Measurements from ENCODE around the gene KRTAP9-8. TPM values are rescaled to one million over a fixed set of nuclear protein-coding genes. Genes with fewer than 3 reads are reported as not detected.
"Not testable (repeated sequence)": the region's sequence is repeated elsewhere in the genome, so short reads cannot be mapped to it uniquely, and the experiment has no call there.

The KRTAP9-8 gene
- total RNA-seq, 1 donor from 2014 or later, result not detected

GRCh38 chr17:41251261-41251660, 13.5 kb downstream of the KRTAP9-8 start:
- intact Hi-C loops (cut with DNase I), result no loop called here
- DNase-seq (ENCODE audit: low spot score), result no peak

GRCh38 chr17:41254861-41255260, 17.1 kb downstream of the KRTAP9-8 start:
- intact Hi-C loops (cut with DNase I), result no loop called here
- DNase-seq (ENCODE audit: low spot score), result no peak

DNA sequence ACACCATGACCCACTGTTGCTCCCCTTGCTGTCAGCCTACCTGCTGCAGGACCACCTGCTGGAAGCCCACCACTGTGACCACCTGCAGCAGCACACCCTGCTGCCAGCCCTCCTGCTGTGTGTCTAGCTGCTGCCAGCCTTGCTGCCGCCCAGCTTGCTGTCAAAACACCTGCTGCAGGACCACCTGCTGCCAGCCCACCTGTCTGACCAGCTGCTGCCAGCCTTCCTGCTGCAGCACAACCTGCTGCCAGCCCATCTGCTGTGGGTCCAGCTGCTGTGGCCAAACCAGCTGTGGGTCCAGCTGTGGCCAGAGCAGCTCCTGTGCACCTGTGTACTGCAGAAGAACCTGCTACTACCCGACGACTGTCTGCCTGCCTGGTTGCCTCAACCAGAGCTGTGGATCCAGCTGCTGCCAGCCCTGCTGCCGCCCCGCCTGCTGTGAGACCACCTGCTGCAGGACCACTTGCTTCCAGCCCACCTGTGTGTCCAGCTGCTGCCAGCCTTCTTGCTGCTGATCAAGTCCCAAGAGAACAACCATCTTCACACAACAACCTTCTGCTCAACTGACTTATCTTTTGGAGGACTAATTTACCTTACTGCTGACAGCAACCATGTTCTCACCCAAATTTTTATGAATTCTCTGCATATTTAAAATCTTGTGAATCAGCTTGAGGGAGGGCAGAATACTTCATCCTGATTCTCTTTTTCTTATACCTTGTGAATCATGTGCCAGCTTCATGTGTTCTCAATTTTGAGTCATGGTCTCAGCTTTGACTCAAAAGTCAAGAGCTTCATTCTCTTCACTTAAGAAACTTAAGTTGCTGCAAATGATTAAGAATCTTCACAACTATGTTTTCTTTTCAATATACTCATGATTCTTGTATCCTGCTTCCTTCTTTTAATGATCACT, 17.8 kb downstream of the KRTAP9-8 start, which contains the start of gene KRTAP9-9:
KRTAP9-9 (plus strand) TSS at position 4 of the 910 bp plus-strand sequence.
- intact Hi-C loops (cut with DNase I), result not testable (repeated sequence)

GRCh38 chr17:41256291-41256685, 18.5 kb downstream of the KRTAP9-8 start:
- intact Hi-C loops (cut with DNase I), result no loop called here
- DNase-seq (ENCODE audit: low spot score), result no peak

More for the DNA sequence above, 17.8 kb downstream of the KRTAP9-8 start, which contains the start of gene KRTAP9-9:
- DNase-seq (ENCODE audit: low spot score), result not testable (repeated sequence)

DNA sequence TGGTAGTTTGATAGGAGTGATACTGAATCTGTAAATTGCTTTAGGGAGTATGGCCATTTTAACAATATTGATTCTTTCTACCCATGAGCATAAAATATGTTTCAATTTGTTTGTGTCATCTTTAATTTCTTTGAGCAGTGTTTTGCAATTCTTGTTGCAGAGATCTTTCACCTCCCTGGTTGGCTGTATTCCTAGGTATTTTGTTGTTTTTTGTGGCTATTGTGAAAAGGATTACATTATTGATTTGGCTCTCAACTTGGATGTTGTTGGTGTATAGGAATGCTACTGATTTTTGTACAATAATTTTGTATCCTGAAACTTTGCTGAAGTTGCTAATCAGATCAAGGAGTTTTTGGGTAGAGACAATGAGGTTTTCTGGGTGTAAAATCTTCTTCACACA, 20.6 kb downstream of the KRTAP9-8 start:
- no peak for DNase-seq (ENCODE audit: low spot score)
- intact Hi-C loops (cut with DNase I), result no loop called here

DNA sequence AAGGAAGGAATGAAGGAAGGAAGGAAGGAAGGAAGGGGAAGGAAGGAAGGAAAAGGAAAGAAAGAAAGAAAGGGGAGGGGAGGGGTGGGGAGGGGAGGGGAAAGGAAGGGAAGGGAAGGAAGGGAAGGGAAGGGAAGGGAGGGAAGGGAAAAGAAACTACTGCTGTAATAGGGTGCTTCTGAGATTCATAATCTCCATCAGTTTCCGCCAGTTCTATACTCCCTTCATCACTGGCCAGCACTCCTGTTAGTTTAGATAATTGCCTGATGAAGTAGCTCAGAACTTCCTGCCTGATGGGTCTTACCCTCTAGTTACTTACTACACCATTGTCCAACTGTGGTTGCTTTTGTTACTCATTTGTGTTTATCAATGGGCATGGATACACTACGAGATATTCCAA, 25.4 kb downstream of the KRTAP9-8 start:
- no peak for DNase-seq (ENCODE audit: low spot score)
- intact Hi-C loops (cut with DNase I), result no loop called here

DNA sequence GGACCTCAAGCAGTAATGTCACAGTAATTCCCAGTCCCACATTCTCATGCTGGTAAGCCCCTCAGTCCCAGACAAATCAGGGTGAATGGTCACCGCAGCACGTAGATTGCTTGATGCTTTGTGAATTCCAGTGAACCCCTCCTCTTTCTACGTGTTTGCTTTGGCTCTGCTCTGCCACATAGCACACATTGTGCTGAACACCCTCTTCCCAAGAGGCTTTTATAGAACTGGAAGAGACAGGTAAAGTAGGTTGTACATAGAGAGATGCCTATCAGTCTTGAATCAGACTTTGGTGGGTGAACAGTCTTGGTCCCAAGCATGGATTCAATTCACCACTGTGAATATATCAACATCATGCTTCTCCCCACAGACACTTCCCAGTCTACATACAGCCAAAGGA, 26.8 kb downstream of the KRTAP9-8 start:
- intact Hi-C loops (cut with DNase I), result no loop called here
- no peak for DNase-seq (ENCODE audit: low spot score)

DNA sequence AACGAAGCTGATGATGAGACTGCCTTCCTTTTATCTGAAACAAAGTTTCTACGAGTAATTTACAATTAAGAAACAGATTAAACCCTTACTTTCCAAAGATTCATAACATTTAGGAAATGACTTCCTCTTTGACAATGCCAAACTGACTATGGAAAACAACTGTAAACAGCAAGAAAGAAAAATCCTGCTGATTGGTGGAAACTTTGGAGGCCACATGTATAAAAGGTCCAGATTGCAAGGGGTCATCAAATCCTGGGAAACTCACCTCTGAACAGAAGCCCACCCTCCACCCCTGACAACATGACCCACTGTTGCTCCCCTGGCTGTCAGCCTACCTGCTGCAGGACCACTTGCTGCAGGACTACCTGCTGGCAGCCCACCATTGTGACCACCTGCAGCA, 27.3 kb downstream of the KRTAP9-8 start, which contains the start of gene KRTAP9-6:
KRTAP9-6 (plus strand) TSS at position 301 of the 400 bp plus-strand sequence; CDS start at position 301, 0 bp downstream.
- DNase-seq (ENCODE audit: low spot score), result no peak
- intact Hi-C loops (cut with DNase I), result no loop called here

DNA sequence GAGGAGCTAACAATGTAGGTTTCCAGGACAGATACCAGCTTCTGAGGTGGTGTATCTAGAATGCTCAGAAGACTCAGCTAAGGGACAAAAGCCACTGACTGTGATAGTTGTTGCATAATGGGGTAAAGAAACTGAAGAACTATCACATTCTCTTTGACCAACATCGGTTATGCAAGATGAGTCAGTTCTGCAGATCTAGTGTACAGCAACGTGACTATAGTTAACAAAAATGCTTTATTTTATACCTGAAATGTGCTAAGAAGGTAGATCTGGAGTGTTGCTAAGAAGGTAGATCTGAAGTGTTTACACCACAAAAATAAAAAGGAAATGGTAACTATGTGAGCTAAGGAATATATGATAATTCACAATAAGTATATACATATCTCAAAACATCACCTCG, 29.9 kb downstream of the KRTAP9-8 start:
- DNase-seq (ENCODE audit: low spot score), result no peak
- intact Hi-C loops (cut with DNase I), result no loop called here

- DNase-seq (ENCODE audit: low spot score); intact Hi-C loops (cut with DNase I): not testable (repeated sequence)
These were observed 33.5 kb downstream of the KRTAP9-8 start for GRCh38 chr17:41271323-41271722.

GRCh38 chr17:41271858-41272257, 34.1 kb downstream of the KRTAP9-8 start:
- intact Hi-C loops (cut with DNase I), result no loop called here
- DNase-seq (ENCODE audit: low spot score), result no peak

- DNase-seq (ENCODE audit: low spot score); intact Hi-C loops (cut with DNase I): not testable (repeated sequence)
These were observed 37.9 kb downstream of the KRTAP9-8 start, which contains the start of gene KRTAP9-7 for GRCh38 chr17:41275648-41276190. Gene KRTAP9-7, plus strand, starts transcription at chr17:41275698. Its CDS starts 0 bp downstream, at chr17:41275698.

GRCh38 chr17:41278176-41278955, 40.6 kb downstream of the KRTAP9-8 start:
- intact Hi-C loops (cut with DNase I), result no loop called here
- DNase-seq (ENCODE audit: low spot score), result no peak

DNA sequence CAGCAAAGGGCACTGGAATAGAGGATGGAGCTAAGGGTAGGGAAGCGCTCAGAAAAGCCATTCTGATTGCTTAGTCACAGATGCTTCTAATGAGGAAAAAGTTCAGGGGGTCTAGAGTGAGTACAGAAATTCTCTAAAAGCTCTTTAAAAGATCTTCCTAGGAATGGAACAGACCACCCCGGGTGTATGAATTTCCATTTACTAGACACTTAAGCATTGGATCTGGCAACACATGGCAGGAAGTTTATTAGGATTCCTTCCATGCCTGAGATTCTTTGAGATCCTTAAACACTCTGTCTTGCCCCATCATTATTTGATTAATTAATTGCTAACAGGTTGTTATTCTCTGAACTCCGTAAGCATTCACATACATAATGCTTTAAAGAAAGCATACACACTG, 46.2 kb downstream of the KRTAP9-8 start:
- intact Hi-C loops (cut with DNase I), result no loop called here
- DNase-seq (ENCODE audit: low spot score), result no peak

- DNase-seq (ENCODE audit: low spot score), result no peak
These were observed 46.7 kb downstream of the KRTAP9-8 start for GRCh38 chr17:41284546-41284945.

GRCh38 chr17:41287050-41287449, 49.3 kb downstream of the KRTAP9-8 start:
- DNase-seq (ENCODE audit: low spot score), result no peak
- intact Hi-C loops (cut with DNase I), result no loop called here

More at GRCh38 chr17:41284546-41284945, 46.7 kb downstream of the KRTAP9-8 start:
- intact Hi-C loops (cut with DNase I), result no loop called here
